ENCODE measurements around the gene EIF2S1.
"Not testable (repeated sequence)": the region's sequence is repeated elsewhere in the genome, so short reads cannot be mapped to it uniquely, and the experiment has no call there.

Gene EIF2S1

DNA sequence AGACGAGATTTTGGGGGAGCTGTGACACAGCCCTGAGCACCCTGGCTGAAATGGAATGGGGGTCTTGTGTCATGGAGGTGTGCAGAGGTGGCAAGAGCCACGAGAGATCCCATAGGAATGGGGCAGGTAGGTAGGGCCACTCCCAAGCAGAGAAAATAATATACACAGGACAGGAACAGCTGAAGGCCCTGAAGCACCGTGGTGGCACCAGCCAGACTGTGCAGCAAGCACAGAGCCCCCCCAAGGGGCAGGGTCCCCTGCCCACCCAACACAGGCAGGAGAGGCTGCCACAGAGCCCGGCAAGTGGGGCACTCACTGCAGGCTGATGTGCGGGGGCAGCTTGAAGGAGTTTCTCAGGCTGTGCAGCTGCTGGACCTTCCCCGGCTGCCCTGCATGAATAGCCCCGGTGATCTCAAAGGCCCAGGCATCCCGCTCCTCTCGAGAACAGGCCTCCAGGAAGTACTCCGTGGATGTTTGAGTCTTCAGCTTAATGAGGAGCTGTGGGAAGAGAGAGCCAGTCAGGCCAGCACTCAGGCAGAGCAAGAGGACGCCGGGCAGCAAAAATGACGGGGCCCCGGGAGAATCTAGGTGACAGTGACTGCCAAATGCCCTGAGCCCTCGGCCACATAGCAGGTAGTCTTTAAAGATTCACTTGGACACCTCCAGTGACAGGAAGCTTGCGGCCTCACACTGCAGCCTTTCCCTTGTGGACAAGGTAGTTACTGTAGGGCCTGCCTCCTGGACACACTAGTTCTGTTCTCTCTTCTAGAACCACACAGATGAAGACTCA is 35.2 kb downstream of the EIF2S1 start:
- Histone ChIP-seq H3K4me3 (ENCODE audit: low read length) (no peak overlapping the region), H3K9ac (ENCODE audit: low read depth, low read length) (no peak overlapping the region), H3K4me2 (ENCODE audit: low read length) (no peak overlapping the region), H3K9me3 (replicated peaks; ENCODE audit: low read length) (no peaks in the 10 kb centered on the region), H3K27me3 (ENCODE audit: control insufficient read depth, insufficient read depth, low read length) (no peaks in the 10 kb centered on the region), H3K4me1 (ENCODE audit: control insufficient read depth, insufficient read depth, low read length) (peaks cover 13% of the 10 kb centered on the region), H3K36me3 (ENCODE audit: insufficient read depth, low read length) (no peaks in the 10 kb centered on the region)

DNA sequence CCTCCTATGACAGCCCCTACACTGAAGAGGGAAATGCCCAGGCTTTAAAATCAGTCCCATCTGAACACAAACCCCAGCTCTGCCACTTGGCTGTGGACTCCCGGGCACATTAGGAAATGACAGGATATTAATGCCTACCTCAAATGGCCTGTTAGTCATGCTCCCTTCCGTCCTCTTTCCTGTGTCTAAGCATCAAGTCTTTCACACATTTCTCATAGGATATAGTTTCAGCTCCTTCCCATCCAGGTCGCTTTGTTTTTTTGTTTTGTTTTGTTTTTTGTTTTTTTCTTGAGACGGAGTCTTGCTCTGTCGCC is 35.7 kb downstream of the EIF2S1 start:
- Histone ChIP-seq H3K4me1 (ENCODE audit: control insufficient read depth, insufficient read depth, low read length) (peaks cover 13% of the 10 kb centered on the region), H3K27me3 (ENCODE audit: control insufficient read depth, insufficient read depth, low read length) (no peaks in the 10 kb centered on the region), H3K4me2 (ENCODE audit: low read length) (no peak overlapping the region), H3K36me3 (ENCODE audit: insufficient read depth, low read length) (no peaks in the 10 kb centered on the region), H3K9me3 (replicated peaks; ENCODE audit: low read length) (no peaks in the 10 kb centered on the region), H3K9ac (ENCODE audit: low read depth, low read length) (no peak overlapping the region), H3K4me3 (ENCODE audit: low read length) (no peak overlapping the region)

DNA sequence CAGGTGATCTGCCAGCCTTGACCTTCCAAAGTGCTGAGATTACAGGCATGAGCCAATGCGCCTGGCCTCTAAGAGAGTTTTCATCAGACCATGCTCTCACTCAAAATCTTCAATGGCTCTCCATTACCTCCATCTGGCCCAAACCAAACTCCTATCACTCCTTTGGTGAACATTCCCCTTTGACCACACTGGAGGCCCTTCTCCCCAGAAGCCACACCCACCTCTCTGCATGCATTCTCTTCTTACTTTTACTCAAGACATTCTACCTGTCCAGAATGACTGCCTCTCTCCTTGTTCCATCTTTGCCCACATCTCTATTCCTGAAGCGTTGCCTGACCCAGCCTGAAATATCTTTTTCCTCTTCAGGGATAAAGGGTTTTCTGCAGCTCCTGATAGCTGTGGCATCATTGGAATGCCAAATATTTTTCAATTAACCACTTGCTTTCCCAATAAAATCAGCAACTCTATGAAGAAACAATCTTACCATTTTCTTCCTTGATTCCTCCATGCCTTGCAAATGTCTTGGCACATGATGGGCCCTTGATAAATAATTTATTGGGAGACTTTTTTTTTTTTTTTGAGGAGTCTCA is 36.3 kb downstream of the EIF2S1 start:
- H3K4me1 ChIP-seq (ENCODE audit: control insufficient read depth, insufficient read depth, low read length), result peaks cover 13% of the 10 kb centered on the region
- H3K36me3 ChIP-seq (ENCODE audit: insufficient read depth, low read length), result no peaks in the 10 kb centered on the region
- no peak overlapping the region for H3K9ac ChIP-seq (ENCODE audit: low read depth, low read length)
- H3K4me3 ChIP-seq (ENCODE audit: low read length), result no peak overlapping the region
- H3K4me2 ChIP-seq (ENCODE audit: low read length), result no peak overlapping the region
- H3K27me3 ChIP-seq (ENCODE audit: control insufficient read depth, insufficient read depth, low read length), result no peaks in the 10 kb centered on the region
- H3K9me3 ChIP-seq (replicated peaks; ENCODE audit: low read length), result no peaks in the 10 kb centered on the region

DNA sequence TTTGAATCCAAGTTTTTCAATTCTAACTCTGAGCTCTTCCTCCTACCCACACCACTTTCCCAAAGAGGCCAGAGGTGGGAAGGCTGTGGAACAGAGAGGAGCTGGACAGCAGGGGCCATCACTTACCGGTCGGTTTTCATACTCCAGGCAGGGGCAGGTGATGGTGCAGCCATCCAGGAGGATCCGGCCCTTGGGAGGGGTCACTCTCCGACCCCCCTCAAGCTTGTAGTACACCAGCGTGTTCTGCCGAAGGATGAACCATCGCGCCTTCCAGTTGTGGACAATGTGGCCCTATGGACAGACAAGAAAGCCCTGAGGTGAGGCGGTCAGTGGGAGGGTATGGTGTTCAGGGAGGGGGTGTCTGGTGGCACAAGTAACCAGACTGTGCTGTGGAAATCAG is 37.4 kb downstream of the EIF2S1 start:
- Histone ChIP-seq H3K9ac (ENCODE audit: low read depth, low read length) (no peak overlapping the region), H3K36me3 (ENCODE audit: insufficient read depth, low read length) (no peaks in the 10 kb centered on the region), H3K4me1 (ENCODE audit: control insufficient read depth, insufficient read depth, low read length) (peaks cover 13% of the 10 kb centered on the region), H3K4me2 (ENCODE audit: low read length) (no peak overlapping the region), H3K9me3 (replicated peaks; ENCODE audit: low read length) (no peaks in the 10 kb centered on the region), H3K4me3 (ENCODE audit: low read length) (no peak overlapping the region), H3K27me3 (ENCODE audit: control insufficient read depth, insufficient read depth, low read length) (no peaks in the 10 kb centered on the region)

DNA sequence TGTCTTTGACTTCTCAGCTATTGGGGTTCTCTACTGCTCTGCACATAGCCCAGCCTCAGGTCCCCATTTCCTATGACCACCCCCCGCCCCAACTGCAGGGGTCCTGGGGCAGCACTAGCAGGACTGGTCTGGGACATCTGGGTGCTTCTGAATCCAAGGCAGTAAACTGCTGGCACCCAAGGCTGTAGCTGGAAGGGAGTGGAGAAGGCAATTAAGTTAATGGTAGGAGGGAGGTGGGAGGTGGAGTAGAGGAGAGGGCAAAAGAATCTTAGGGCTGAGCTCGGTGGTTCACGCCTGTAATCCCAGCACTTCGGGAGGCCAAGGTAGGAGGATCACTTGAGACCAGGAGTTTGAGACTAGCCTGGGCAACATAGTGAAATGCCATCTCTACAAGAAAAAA is 40.3 kb downstream of the EIF2S1 start:
- H3K4me2 ChIP-seq (ENCODE audit: low read length), result no peak overlapping the region
- H3K9ac ChIP-seq (ENCODE audit: low read depth, low read length), result no peak overlapping the region
- no peaks in the 10 kb centered on the region for H3K36me3 ChIP-seq (ENCODE audit: insufficient read depth, low read length)
- no peaks in the 10 kb centered on the region for H3K27me3 ChIP-seq (ENCODE audit: control insufficient read depth, insufficient read depth, low read length)
- peaks cover 13% of the 10 kb centered on the region for H3K4me1 ChIP-seq (ENCODE audit: control insufficient read depth, insufficient read depth, low read length)
- no peaks in the 10 kb centered on the region for H3K9me3 ChIP-seq (replicated peaks; ENCODE audit: low read length)
- no peak overlapping the region for H3K4me3 ChIP-seq (ENCODE audit: low read length)

DNA sequence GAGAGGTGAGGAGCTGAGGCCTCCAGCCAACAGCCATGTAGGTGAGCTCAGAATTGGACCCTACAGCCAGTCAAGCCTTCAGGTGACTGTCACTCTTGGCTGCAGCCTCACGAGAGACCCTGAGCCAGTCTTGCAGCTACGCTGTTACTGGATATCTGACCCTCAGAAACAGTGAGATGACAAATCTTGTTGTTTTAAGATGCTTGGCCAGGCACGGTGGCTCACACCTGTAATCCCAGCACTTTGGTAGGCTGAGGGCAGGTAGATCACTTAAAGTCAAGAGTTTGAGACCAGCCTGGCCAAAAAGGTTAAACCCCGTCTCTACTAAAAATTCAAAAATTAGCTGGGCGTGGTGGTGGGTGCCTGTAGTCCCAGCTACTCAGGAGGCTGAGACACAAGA is 45.6 kb downstream of the EIF2S1 start:
- Histone ChIP-seq H3K9me3 (replicated peaks; ENCODE audit: low read length) (no peaks in the 10 kb centered on the region), H3K36me3 (ENCODE audit: insufficient read depth, low read length) (no peaks in the 10 kb centered on the region), H3K4me3 (ENCODE audit: low read length) (no peak overlapping the region), H3K4me1 (ENCODE audit: control insufficient read depth, insufficient read depth, low read length) (no peaks in the 10 kb centered on the region), H3K9ac (ENCODE audit: low read depth, low read length) (no peak overlapping the region), H3K27me3 (ENCODE audit: control insufficient read depth, insufficient read depth, low read length) (no peaks in the 10 kb centered on the region), H3K4me2 (ENCODE audit: low read length) (no peak overlapping the region)

DNA sequence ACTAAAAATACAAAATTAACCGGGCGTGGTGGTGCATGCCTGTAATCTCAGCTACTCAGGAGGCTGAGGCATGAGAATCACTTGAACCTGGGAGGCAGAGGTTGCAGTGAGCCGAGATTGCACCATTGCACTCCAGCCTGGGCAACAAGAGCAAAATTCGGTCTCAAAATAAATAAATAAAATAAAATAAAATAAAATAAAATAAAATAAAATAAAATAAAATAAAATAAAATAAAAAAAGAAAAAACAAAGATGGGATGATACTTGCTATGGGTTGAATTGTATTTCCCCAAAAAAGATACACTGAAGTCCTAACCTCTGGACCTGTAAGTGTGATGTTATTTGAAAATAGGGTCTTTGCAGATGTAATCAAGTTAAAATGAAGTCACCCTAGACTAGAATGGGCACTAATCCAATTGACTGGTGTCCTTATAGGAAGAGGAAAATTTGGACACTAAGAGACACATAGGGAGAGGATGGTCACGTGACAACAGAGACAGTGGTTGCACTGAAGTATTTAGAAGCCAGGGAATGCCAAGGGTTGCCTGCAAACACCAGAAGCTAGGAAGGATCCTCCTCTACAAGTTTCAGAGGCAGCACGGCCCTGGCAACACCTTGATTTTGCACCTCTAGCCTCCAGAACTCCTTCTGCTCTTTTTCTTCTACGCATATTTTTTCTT is 48.1 kb downstream of the EIF2S1 start:
- not testable (repeated sequence) for H3K27me3 ChIP-seq (ENCODE audit: control insufficient read depth, insufficient read depth, low read length); H3K36me3 ChIP-seq (ENCODE audit: insufficient read depth, low read length); H3K9ac ChIP-seq (ENCODE audit: low read depth, low read length); H3K4me1 ChIP-seq (ENCODE audit: control insufficient read depth, insufficient read depth, low read length); H3K4me3 ChIP-seq (ENCODE audit: low read length); H3K4me2 ChIP-seq (ENCODE audit: low read length); H3K9me3 ChIP-seq (replicated peaks; ENCODE audit: low read length)

DNA sequence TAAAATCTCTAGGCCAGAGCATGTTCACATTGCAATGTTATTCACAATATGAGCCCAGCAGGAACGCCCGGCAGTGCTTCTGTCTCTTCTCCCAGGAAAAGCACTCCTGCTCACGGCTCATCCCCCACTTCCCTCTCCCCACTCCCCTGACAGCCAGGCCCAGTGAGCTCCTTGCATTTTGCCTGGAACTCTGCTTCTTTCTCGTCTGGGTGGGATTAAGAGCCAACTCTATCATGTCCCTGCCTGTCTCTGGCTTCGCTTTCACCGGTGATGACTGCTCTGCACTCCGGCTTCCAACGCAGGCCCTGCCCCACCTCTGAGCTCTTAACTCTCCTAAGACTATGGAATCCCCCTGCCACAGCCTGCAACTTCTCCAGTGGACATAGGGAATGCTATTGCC is 49.3 kb downstream of the EIF2S1 start:
- H3K4me3 ChIP-seq (ENCODE audit: low read length), result no peak overlapping the region
- no peaks in the 10 kb centered on the region for H3K36me3 ChIP-seq (ENCODE audit: insufficient read depth, low read length)
- no peak overlapping the region for H3K9ac ChIP-seq (ENCODE audit: low read depth, low read length)
- H3K4me1 ChIP-seq (ENCODE audit: control insufficient read depth, insufficient read depth, low read length), result peaks cover 17% of the 10 kb centered on the region
- no peak overlapping the region for H3K4me2 ChIP-seq (ENCODE audit: low read length)
- H3K27me3 ChIP-seq (ENCODE audit: control insufficient read depth, insufficient read depth, low read length), result no peaks in the 10 kb centered on the region
- no peaks in the 10 kb centered on the region for H3K9me3 ChIP-seq (replicated peaks; ENCODE audit: low read length)

DNA sequence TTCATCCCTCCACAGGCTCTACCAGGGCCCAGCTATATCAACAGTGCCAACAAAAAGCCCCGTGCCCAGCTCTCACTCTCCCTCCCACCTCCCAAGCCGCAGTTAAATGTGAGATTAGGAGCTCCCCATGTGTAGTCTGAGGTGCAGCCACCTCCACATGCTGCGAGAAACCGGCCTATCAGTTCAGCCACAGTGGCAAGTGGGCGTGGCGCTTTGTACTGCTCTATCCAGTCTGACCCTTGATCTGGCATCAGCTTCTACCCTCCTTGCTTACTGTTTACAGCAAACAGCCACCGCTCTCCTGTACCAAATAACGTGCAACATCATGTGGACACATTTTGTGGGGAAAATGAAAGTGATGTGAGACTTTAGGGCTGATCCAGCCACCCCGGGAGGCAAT is 50.2 kb downstream of the EIF2S1 start:
- no peak overlapping the region for H3K4me3 ChIP-seq (ENCODE audit: low read length)
- H3K4me1 ChIP-seq (ENCODE audit: control insufficient read depth, insufficient read depth, low read length), result peaks cover 22% of the 10 kb centered on the region
- no peak overlapping the region for H3K9ac ChIP-seq (ENCODE audit: low read depth, low read length)
- H3K4me2 ChIP-seq (ENCODE audit: low read length), result no peak overlapping the region
- no peaks in the 10 kb centered on the region for H3K27me3 ChIP-seq (ENCODE audit: control insufficient read depth, insufficient read depth, low read length)
- no peaks in the 10 kb centered on the region for H3K9me3 ChIP-seq (replicated peaks; ENCODE audit: low read length)
- no peaks in the 10 kb centered on the region for H3K36me3 ChIP-seq (ENCODE audit: insufficient read depth, low read length)

DNA sequence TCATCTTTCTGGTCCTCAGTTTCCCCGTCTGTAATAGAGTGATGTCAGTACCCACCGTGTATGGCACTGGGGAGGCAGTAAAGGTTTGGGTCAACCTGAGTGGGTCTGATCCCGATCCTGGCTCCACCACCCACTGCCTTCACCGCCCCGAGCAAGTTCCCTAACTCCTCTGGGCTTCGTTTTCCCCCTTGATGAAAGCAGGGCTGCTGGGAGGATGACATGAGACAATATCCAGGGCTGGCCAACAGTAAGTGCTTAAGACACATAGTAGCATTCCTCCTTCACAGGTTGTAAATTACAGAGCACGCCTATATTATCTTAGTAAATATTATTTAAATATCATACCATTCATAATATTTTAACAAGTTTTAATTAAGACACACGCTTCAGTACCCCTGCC is 51.2 kb downstream of the EIF2S1 start:
- H3K4me2 ChIP-seq (ENCODE audit: low read length), result peak overlapping the region; percentile 93
- H3K27me3 ChIP-seq (ENCODE audit: control insufficient read depth, insufficient read depth, low read length), result no peaks in the 10 kb centered on the region
- H3K9me3 ChIP-seq (replicated peaks; ENCODE audit: low read length), result no peaks in the 10 kb centered on the region
- no peaks in the 10 kb centered on the region for H3K36me3 ChIP-seq (ENCODE audit: insufficient read depth, low read length)
- peak overlapping the region; percentile 51 for H3K9ac ChIP-seq (ENCODE audit: low read depth, low read length)
- H3K4me1 ChIP-seq (ENCODE audit: control insufficient read depth, insufficient read depth, low read length), result peaks cover 22% of the 10 kb centered on the region
- H3K4me3 ChIP-seq (ENCODE audit: low read length), result peak overlapping the region; percentile 75

DNA sequence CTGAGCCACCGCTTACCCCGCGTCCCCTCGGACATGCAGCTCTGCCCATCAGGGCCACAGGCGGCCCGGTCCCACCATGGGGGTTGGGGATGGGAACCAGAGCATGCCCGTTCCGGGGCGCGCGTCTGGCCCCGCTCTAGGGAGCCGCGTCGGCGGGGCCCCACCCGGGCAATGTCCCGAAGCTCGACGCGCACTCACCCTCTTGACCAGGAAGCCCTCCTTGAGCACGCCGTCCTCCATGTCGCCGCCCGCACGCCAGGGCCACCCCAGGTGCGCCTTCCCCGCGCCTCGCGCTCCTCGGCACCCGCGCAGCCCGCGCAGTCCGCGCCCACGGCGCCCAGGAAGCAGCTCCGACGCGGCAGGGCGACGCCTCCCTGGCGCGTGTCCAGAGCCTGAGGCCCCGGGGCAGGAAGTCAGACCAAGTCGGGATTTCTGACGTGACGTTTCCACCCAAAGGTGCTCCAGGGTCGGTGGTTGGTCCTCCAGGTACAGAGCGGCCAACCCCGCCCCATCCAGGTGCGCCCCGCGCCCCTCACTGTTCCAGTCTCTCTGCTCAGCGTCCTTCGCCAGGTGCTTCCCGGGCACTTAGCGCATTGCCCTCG is 51.8 kb downstream of the EIF2S1 start, which contains the start of gene PLEK2:
TSS of gene PLEK2 (minus strand) at position 346 of the 602 bp plus-strand sequence. CDS start at position 240, 106 bp downstream.
- peak within 1 kb of the TSS; percentile 93 for H3K4me2 ChIP-seq (ENCODE audit: low read length)
- no peaks in the 10 kb centered on the region for H3K36me3 ChIP-seq (ENCODE audit: insufficient read depth, low read length)
- H3K4me3 ChIP-seq (ENCODE audit: low read length), result peak within 1 kb of the TSS; percentile 75
- H3K27me3 ChIP-seq (ENCODE audit: control insufficient read depth, insufficient read depth, low read length), result no peaks in the 10 kb centered on the region
- peak within 1 kb of the TSS; percentile 51 for H3K9ac ChIP-seq (ENCODE audit: low read depth, low read length)
- H3K4me1 ChIP-seq (ENCODE audit: control insufficient read depth, insufficient read depth, low read length), result peaks cover 22% of the 10 kb centered on the region
- H3K9me3 ChIP-seq (replicated peaks; ENCODE audit: low read length), result no peaks in the 10 kb centered on the region
